M059J (cell line): ENCODE measurements around the gene GNS. TPM values are rescaled to one million over a fixed set of nuclear protein-coding genes. Genes with fewer than 3 reads are reported as not detected.
"Not testable (repeated sequence)": the region's sequence is repeated elsewhere in the genome, so short reads cannot be mapped to it uniquely, and the experiment has no call there.

ENCODE experiments used
- DNase-seq: peaks from one replicate; pipeline ENCODE4 v3.0.0-alpha.2; 2012; ENCODE audit warnings: low read depth
- total RNA-seq: library from RNA; depleted of rRNA; stranded (reverse); fragments of >200 nt; shearing (Covaris generic); gene quantifications from 2 replicates; pipeline ENCODE4 v1.2.3, GENCODE V29; 2014

Gene GNS
- total RNA-seq, 1 experiment from 2014 or later = 210 TPM

DNA sequence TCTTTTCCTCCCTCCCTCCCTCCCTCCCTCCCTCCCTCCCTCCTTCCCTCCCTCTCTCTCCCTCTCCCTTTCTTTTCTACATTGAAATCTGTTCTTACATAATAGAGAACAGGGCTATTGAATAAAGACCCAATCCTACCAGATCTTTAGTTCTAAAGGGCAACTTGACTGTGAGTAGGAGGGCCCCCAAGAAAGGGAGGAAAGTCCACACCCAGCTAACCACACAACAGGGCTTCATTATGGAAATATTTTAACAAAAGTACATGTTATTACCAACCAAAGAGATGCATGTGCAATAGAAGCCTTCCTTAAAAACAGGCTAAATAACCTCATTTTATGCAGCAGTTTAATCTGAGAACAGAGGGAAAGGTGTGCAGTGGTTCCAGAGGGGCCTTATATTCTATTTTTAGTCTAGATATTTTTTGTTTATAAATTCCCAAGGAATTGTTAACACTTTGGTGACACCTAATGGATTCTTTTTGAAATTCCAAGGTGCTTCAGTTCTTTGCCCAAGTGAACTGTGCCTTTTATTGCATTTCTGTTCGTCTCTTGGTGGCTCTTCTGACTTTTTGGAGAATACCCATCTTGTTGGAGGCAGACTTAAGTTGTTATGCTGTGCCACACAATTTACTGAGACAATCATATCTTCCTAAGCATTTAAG is 63.0 kb downstream of the GNS start:
- peak; percentile 50 for DNase-seq

GRCh38 chr12:64695550-64695949 is 63.7 kb downstream of the GNS start:
- DNase-seq = no peak

GRCh38 chr12:64694130-64695040 is 64.8 kb downstream of the GNS start:
- no peak for DNase-seq

DNA sequence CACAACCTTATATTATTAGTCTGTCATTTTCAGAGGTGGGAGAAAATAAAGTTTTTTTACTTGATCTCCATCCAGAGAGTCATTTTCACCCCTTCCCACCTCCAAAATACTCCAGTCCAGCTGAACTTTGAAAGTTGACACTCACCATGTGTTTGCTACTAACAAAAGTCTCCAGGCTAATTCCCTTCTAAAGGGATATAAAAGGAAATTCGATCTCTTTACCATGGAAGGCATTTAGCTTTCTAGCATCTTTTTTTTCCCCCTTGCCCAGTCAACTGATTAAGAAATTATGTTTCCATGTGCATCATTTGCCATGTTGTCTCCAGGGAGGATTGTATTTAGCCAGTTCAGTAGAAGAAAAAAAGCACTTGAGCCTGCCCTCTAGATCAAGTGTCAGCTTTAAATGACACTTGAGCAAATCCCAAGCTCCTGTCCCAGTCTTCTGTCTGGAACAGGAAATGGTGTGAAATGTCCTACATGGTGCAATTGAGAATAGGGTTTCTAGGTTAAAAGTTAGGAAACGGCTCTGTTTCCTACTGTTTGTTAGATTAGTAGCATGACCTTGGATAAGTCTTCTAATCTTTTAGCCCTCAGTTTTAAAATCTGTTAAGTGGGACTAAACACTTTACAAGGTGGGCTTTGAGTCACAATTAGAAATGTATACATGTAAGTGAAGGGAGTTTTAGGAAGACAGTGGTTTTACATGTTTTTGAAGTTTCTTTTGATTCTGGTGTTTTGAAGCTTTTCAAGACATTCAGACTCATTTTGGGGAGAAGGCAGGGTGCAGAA is 67.2 kb downstream of the GNS start:
- DNase-seq = no peak

DNA sequence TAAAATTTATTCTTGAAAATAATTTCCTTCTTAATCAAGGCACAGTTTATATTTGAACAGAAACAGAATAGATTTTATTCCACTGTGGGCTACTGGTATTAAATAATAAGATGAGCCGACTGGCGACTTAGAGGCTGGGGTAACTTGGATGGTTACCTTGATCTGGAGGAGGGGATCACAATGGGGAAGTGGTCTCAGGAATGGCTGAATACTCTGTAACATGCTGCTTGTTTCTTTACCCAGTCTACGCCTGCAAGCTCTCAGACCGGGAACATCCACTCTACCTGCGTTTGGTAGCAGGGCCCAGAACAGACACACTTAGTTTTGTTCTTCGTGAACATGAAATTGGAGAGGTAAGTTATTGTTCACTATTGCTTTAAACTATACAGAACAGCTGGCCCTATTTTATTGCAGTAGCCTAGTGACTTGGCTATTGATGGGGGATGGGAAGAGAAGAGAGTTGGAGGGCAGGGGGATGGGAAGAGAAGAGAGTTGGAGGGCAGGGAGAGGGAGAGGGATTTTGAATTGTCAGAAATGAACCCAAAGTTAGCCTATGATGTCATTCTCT is 67.9 kb downstream of the GNS start:
- DNase-seq = no peak

DNA sequence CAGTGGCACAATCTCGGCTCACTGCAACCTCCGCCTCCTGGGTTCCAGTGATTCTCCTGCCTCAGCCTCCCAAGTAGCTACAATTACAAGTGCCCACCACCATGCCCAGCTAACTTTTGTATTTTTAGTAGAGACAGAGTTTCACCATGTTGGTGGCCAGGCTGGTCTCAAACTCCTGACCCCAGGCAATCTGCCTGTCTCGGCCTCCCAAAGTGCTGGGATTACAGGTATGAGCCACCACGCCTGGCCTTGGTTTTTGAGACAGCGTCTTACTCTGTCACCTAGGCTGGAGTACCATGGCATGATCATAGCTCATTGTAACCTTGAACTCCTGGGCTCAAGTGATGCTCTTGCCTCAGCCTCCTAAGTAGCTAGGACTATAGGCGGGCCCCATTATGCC is 69.0 kb downstream of the GNS start:
- DNase-seq = not testable (repeated sequence)

- DNase-seq = no peak
These were observed 70.5 kb downstream of the GNS start for GRCh38 chr12:64688715-64689114.

- DNase-seq = no peak
These were observed 71.0 kb downstream of the GNS start for GRCh38 chr12:64688219-64688618.

- DNase-seq = peak; percentile 28
These were observed 71.4 kb downstream of the GNS start for GRCh38 chr12:64687816-64688215.

DNA sequence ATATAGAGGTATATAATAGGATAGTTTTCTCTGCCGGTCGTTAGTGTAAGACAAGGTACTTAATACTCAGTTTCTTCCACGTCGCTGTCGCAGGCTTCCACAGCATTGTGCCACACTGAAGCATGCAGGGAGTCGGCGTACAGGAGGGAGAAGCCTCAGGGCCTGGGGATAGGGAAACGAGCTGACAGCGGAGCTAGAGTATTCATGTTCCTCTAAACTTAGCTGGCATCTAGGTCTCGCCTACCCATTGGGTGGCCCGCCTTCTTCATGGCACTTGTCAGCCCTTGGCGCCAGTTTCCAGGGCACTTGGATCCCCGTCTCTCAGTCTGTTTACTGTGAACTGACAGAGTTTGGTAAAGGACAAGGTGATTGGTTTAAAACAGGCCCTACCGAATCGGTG is 73.6 kb downstream of the GNS start:
- DNase-seq = no peak

DNA sequence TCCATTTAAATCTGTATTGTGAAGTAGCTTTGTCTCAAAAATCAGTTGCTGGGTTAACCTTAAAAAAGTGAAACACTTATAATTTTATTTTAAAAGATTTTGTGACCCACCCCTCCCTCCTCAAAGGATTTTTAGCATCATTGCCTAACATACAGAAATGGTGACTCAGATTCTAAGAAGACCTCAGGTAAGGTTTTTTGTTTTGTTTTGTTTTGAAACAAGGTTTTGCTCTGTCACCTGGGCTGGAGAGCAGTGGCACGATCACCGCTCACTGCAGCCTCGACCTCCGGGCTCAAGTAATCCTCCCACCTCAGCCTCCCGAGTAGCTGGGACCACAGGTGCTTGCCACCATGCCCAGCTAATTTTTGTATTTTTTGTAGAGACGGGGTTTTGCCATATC is 74.2 kb downstream of the GNS start:
- DNase-seq = no peak

- DNase-seq = no peak
These were observed 75.2 kb downstream of the GNS start for GRCh38 chr12:64683816-64684543.

DNA sequence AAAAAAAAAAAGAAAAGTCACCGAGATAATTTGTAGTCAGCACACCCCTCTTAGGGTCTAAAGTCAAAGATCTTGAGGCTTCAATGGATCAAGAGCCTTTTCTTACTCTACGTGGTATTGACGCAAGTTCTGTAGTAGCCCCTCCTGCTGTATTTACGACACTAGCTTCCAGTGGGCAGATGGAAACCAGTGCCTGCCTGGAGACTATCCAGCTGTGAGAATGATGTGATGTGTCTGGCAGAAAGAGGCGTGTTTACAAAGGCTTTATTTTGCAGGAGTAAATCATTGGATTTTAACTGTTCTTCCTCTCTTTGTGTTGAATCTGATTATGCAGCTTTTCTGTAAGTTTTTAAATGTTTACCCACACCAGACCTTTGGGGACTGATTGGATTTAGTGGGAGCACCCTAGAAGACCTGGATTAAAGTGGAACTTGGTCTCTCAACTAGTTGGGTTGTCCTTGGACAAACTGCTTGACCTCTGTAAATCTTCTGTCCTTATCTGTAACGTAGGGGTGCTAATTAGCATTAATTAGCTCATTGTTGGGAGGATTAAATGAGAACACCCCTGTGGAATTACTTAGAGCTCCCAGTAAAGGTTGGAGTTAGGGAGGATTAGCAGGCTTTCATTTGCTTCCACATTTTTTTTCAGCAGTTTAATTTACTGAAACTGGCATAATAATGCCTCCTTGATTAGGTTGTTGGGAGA is 76.5 kb downstream of the GNS start:
- DNase-seq = no peak

DNA sequence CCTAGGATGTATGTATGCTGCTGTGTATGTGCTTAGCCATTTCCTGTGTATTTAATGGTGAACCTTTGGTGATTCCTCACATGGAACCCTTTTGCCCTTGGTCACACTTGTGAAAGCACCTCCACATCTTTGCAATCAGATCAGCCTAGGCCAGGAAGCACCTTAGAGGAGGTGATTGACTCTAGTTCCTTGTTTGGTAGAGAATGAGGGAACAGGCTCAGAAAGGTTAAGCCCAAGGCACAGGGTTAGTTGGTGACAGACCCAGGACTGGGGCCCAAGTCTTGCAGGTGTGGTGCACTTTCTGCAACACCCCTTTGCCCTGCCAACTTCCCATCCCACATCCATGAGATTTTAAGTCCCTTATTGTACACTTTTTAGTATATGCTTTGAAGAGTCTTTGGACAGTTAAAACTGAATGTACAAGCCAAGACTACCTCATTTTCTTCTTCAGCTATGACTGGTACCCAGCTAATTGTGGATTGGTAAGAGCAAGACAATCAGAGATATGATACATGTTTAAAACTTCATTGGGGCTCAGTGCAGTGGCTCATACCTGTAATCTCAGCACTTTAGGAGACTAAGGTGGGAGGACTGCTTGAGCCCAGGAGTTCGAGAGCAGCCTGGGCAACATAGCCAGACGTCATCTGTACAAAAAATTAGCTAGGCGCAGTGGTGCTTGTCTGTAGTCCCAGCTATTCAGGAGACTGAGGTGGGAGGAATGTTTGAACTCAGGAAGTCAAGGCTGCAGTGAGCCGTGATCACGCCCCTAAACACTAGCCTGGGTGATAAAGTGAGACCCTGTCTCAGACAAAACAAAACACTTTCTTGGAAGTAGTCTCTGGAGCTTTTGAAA is 77.8 kb downstream of the GNS start:
- DNase-seq = no peak

DNA sequence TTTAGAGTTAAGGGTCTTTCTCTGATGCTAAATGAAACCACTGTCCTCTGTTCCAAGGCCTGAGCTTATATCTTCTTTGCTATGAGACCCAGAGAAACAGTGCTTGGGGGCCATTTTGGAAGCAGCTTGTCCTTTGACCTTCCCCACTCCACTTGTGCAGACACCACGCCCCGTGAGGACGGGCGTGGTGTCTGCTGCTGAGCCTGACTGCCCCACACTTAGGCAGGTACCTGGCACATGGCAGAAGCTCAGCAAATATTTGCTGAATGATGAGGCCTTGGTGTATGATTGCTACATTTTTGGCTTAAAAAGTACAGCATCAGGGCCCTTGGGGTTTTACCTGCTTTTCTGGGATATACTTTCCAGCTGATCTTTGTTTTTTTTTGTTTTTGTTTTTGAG is 79.0 kb downstream of the GNS start:
- peak; percentile 37 for DNase-seq

- DNase-seq = peak; percentile 83
These were observed 79.7 kb downstream of the GNS start for GRCh38 chr12:64679487-64680001.

DNA sequence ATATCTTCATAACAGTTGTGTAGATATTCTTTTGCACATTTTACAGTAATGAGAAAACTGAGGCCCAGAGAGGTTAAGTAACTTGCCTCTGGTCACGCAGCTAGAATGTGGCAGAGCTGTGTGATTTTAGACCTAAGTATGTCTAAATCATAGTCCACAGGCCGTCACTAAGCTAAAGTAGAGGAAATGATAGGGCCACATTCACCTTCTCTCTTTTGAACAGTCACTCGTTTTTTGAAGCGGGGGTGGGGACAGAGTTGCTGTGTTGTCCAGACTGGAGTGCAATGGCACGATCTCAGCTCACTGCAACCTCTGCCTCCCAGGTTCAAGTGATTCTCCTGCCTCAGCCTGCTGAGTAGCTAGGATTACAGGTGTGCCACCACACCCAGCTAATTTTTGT is 80.4 kb downstream of the GNS start:
- no peak for DNase-seq

DNA sequence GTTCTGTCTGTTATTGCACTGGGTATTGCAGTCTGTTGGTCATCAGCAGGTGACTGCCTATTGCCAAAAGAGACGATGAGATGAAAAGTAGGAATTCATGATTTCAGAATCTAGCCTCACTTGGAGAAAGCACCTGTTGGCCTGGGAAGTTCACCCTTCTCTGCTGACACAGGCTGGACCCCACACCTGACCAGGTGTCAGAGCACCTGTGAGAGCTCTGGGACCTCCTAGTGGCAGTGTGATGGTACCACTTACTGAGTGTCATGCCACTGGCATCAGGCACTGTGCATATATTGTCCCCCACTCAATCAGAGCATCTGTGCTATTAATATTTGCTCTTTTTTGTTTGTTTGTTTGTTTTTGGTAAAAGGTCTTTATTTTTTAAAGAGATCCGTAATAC is 81.0 kb downstream of the GNS start:
- no peak for DNase-seq

- DNase-seq = peak; percentile 90
These were observed 83.4 kb downstream of the GNS start for GRCh38 chr12:64675795-64676194.
